Ovary (tissue), 9 donors: ENCODE results near the gene KIAA1614. TPM values are rescaled to one million over a fixed set of nuclear protein-coding genes. Genes with fewer than 3 reads are reported as not detected.

ENCODE experiments used
- DNase-seq, 5 donors: peaks; one replicate each; pipeline ENCODE4 v3.0.0-alpha.2; 2019 to 2020
- H3K27ac ChIP-seq, 2 donors: fragments of 200-600 bp; one replicate each; pipeline versions ENCODE4 v1.5.1 to v1.8.0; 2019 to 2022
- H3K27me3 ChIP-seq: fragments of 200-600 bp; one replicate; pipeline ENCODE4 v1.8.0; 2022
- H3K36me3 ChIP-seq: fragments of 200-600 bp; sonication (generic); one replicate; pipeline ENCODE4 v1.5.1; 2019
- H3K4me1 ChIP-seq: one replicate; pipeline ENCODE4 v1.8.1; 2013; ENCODE audit warnings: mild to moderate bottlenecking, moderate library complexity; ENCODE audit not compliant: insufficient read depth
- H3K4me3 ChIP-seq: fragments of 200-600 bp; sonication (generic); one replicate; pipeline ENCODE4 v1.5.1; 2017
- H3K9me3 ChIP-seq, 2 donors: fragments of 200-600 bp in 1 of 2; sonication (generic) in 1 of 2; one replicate each; pipeline versions ENCODE4 v1.5.1 to v1.8.1; 2013 to 2019; ENCODE audit warnings: mild to moderate bottlenecking in 1 of 2, moderate library complexity in 1 of 2
- CTCF ChIP-seq, 3 donors: fragments of 450-650 bp in 2 of 3; fragments of 200-600 bp in 1 of 3; IDR thresholded peaks; one replicate each; pipeline versions ENCODE4 v1.5.1 to v1.8.0; 2016 to 2022; ENCODE audit warnings: antibody characterized with exemption in 3 of 3, mild to moderate bottlenecking in 1 of 3
- EP300 ChIP-seq: sonication (generic); formaldehyde crosslinking; IDR thresholded peaks from one replicate; pipeline ENCODE4 v1.6.1; 2017; ENCODE audit warnings: antibody characterized with exemption
- POLR2A ChIP-seq: fragments of 450-650 bp; IDR thresholded peaks from one replicate; pipeline ENCODE4 v1.6.1; 2017; ENCODE audit warnings: antibody characterized with exemption, mild to moderate bottlenecking, moderate library complexity
- WGBS, 3 donors: extraction: QIAGEN DNeasy Blood & Tissue Kit in 1 of 3; methylation state at CpG; one replicate each; pipeline versions ENCODE4 v1.1.5 to v1.1.7; 2013 to 2017; 5-methylcytosine and 5-hydroxymethylcytosine counted together
- intact Hi-C, 4 donors: fragments of 100-400 bp; cut with DNase I; formaldehyde crosslinking; loops; one replicate each; pipeline versions ENCODE4 v1.11.0 to v1.15.1; 2022 to 2023
- polyA plus RNA-seq, 2 donors: library from polyadenylated mRNA; stranded (reverse); fragments of 200-250 nt in 1 of 2; fragments of 350-450 nt in 1 of 2; fragmentation: Illumina TruSeq in 1 of 2; extraction: RNeasy Lipid Tissue Mini Kit (QIAGEN cat#74804) in 1 of 2; gene quantifications; one replicate each; pipeline ENCODE4 v1.2.3, GENCODE V29; 2013 to 2014
- total RNA-seq, 7 donors: library from RNA; depleted of rRNA in 2 of 7; stranded (reverse); fragments of >200 nt in 2 of 7; fragmentation: NEBNext Ultra II Directional in 3 of 7; extraction: Animal tissue kit (Norgen Biotek cat#: 25700) in 3 of 7; gene quantifications; one replicate each; pipeline versions ENCODE4 v1.1.0 to v1.2.4, GENCODE V29; 2016 to 2023
- donor health status: DM: no; HTN: no; CAD: no; lungs with moderate emphysema.
- donor health status: DM: no; HTN: no; CAD: no.
- donor health status: Bipolar disorder and iron deficiency.
- donor health status: DM: yes; HTN: yes; CAD: no.
- donor health status: DM: no; HTN: no; CAD: no.
- donor health status: DM: yes; HTN: yes; CAD: no.

Gene KIAA1614
- total and polyA plus RNA-seq, 9 donors: 1.1 to 15.1 (median 10.5) TPM

GRCh38 chr1:180947499-180947885, 34.8 kb downstream of the KIAA1614 start:
- 93 to 97% (median 96%) methylated on average over 6 of the region's 6 CpGs for WGBS, 3 donors
- TF ChIP-seq EP300: no peak
- TF ChIP-seq CTCF (IDR thresholded peaks at IDR 0.05): no peak
- no peak for TF ChIP-seq POLR2A
- no peaks in the 10 kb centered on the region for H3K36me3 ChIP-seq
- peaks cover 3% of the 10 kb centered on the region for H3K4me1 ChIP-seq
- intact Hi-C loops: no loop called here
- no peak overlapping the region for H3K27ac ChIP-seq
- no peaks in the 10 kb centered on the region for H3K27me3 ChIP-seq
- no peaks in the 10 kb centered on the region for H3K9me3 ChIP-seq
- no peak for DNase-seq
- H3K4me3 ChIP-seq: no peak overlapping the region

GRCh38 chr1:180947901-180948640, 35.4 kb downstream of the KIAA1614 start:
- Histone ChIP-seq H3K4me1 (peaks cover 3% of the 10 kb centered on the region), H3K4me3 (no peak overlapping the region), H3K36me3 (no peaks in the 10 kb centered on the region), H3K27me3 (no peaks in the 10 kb centered on the region), H3K9me3 (no peaks in the 10 kb centered on the region), H3K27ac (peak overlapping the region; percentile 43 to 59)
- 72 to 82% (median 75%) methylated on average over 18 to 22 of the region's 22 CpGs for WGBS, 3 donors
- intact Hi-C loops: no loop called here
- peak in 4 of 5 donors; percentile 52 to 65 (median 56) for DNase-seq
- TF ChIP-seq EP300: no peak
- no peak for TF ChIP-seq CTCF (IDR thresholded peaks at IDR 0.05)
- no peak for TF ChIP-seq POLR2A

GRCh38 chr1:180948641-180949615, 36.2 kb downstream of the KIAA1614 start:
- no peak overlapping the region for H3K4me3 ChIP-seq
- peak overlapping the region; percentile 43 to 59 for H3K27ac ChIP-seq
- no peaks in the 10 kb centered on the region for H3K27me3 ChIP-seq
- TF ChIP-seq EP300 (no peak), POLR2A (no peak), CTCF (IDR thresholded peaks at IDR 0.05) (no peak)
- no peaks in the 10 kb centered on the region for H3K9me3 ChIP-seq
- H3K4me1 ChIP-seq: peaks cover 7% of the 10 kb centered on the region
- WGBS, 3 donors: 15 to 37% (median 19%) methylated on average over 25 to 26 of the region's 26 CpGs
- H3K36me3 ChIP-seq: no peaks in the 10 kb centered on the region
- intact Hi-C loops: no loop called here
- peak in 2 of 5 donors; percentile 49 to 53 for DNase-seq

- Histone ChIP-seq H3K27me3 (no peaks in the 10 kb centered on the region), H3K36me3 (no peaks in the 10 kb centered on the region), H3K4me3 (no peak overlapping the region), H3K4me1 (peaks cover 7% of the 10 kb centered on the region), H3K9me3 (no peaks in the 10 kb centered on the region), H3K27ac (peak overlapping the region in 1 of 2 donors; percentile 59)
- WGBS, 3 donors: 75 to 86% (median 77%) methylated on average over 4 of the region's 4 CpGs
- intact Hi-C loops: no loop called here
- no peak for DNase-seq
- TF ChIP-seq CTCF (IDR thresholded peaks at IDR 0.05) (no peak), POLR2A (no peak), EP300 (no peak)
Measured at GRCh38 chr1:180949616-180950000, 36.9 kb downstream of the KIAA1614 start.
